ENCODE results near the gene SS18.

Gene SS18

GRCh38 chr18:26071725-26072124 is 18.7 kb downstream of the SS18 start:
- DNase-seq (ENCODE audit: low read depth), result no peak

- DNase-seq (ENCODE audit: low read depth), result no peak
These were observed 19.4 kb downstream of the SS18 start for GRCh38 chr18:26071020-26071419.

GRCh38 chr18:26059357-26059756 is 31.1 kb downstream of the SS18 start:
- no peak for DNase-seq (ENCODE audit: low read depth)

DNA sequence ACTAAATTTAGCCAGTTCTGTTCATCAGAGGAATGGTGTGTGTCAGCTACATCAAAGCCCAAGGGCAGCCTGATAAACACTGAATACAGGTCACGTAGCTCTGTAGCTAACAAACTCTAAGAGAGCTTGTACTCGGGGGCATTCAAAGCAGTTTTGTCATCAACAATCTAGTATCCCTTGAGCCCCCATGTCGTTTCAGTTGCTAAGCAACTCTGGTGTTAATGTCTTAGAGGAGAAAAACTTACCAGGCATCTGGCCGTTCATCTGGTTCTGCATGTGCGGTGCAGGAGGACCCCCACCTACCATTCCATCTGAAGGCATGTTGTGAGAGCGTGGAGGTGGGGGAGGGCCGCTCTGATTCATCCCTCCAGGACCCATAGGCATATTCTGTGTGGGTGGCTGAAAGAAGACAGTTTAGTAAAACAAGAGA is 33.1 kb downstream of the SS18 start:
- no peak for DNase-seq (ENCODE audit: low read depth)

- DNase-seq (ENCODE audit: low read depth), result no peak
These were observed 34.1 kb downstream of the SS18 start for GRCh38 chr18:26056291-26056690.

DNA sequence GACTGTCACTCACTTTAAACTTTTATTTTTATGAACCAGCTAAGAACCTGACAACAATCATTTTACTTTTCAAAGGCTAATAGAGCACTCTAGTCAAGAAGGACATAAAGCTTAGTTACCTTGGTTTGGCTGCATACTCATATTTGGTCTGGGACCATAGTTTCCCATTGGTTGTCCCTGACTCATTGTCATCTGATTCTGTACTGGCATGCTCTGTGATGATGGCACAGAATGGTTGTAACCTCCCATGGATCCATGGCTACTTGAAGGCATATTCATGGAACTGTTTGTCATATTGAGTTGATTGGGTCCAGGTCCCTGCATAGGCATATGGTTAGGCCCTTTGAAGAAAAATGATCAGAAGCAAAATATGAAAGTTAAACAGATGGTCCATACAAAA is 37.9 kb downstream of the SS18 start:
- no peak for DNase-seq (ENCODE audit: low read depth)

- DNase-seq (ENCODE audit: low read depth), result no peak
These were observed 38.6 kb downstream of the SS18 start for GRCh38 chr18:26051843-26052242.

- no peak for DNase-seq (ENCODE audit: low read depth)
These were observed 43.9 kb downstream of the SS18 start for GRCh38 chr18:26046419-26047077.

GRCh38 chr18:26044807-26045206 is 45.6 kb downstream of the SS18 start:
- no peak for DNase-seq (ENCODE audit: low read depth)

- no peak for DNase-seq (ENCODE audit: low read depth)
These were observed 50.3 kb downstream of the SS18 start for GRCh38 chr18:26040051-26040656.

DNA sequence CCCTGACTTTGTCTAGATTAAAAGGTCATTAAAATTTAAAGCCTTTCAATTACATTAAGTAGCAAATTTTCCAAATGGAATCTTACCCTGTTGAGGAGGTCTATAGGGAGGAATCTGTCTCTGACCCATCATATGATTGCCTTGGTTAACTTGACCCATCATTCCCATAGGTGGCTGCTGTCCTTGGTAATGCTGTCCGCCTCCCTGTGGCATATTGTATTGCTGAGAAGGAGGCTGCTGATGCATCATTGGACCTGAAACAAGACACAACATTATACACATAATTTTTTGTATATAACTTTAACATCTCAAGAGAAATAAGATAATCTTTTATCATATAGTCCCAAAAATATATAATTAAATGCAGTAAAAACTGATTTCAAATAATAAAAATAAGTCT is 51.2 kb downstream of the SS18 start:
- no peak for DNase-seq (ENCODE audit: low read depth)

- DNase-seq (ENCODE audit: low read depth), result no peak
These were observed 53.8 kb downstream of the SS18 start for GRCh38 chr18:26036635-26037034.

- no peak for DNase-seq (ENCODE audit: low read depth)
These were observed 55.4 kb downstream of the SS18 start for GRCh38 chr18:26034850-26035497.

DNA sequence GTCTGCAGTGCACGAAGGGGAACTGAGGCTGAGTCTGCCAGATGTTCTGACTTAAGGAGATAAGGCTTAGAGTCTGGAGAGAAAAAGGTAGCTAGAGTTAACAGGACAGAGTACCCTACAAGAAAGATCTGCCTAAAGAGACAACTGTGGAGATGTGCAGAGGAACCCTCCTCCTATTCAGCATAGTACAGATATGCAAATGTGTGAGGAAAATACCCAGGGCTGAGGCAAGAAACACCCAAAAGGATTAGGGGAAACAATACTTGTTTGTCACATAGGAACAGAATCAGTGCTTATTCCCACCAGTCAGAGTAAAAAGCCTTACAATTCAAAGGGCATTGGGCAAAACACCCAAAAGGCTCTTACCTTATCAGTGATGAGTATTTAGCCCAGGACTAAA is 67.8 kb downstream of the SS18 start:
- no peak for DNase-seq (ENCODE audit: low read depth)

GRCh38 chr18:26021061-26021754 is 69.2 kb downstream of the SS18 start:
- no peak for DNase-seq (ENCODE audit: low read depth)

DNA sequence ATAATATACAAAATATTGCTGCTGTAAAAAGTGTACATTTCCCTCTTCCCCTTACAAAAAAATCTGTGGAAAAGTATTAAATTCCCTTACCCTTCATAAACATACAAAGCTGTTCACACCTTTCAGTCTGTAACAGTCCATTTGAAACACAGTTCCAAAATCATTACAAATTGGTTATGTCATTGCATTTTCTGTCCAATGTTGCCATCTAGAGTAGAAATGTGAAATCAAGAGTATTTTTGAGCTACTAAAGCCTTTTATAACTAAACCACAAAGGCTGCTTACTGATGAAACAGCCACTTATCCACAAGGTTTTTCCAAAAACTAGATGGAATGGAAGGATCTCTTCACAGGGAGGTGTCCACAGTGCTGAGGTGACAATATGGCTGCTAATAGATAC is 72.5 kb downstream of the SS18 start:
- no peak for DNase-seq (ENCODE audit: low read depth)

GRCh38 chr18:26014462-26014861 is 76.0 kb downstream of the SS18 start:
- no peak for DNase-seq (ENCODE audit: low read depth)

- no peak for DNase-seq (ENCODE audit: low read depth)
These were observed 81.8 kb downstream of the SS18 start for GRCh38 chr18:26008619-26009018.

DNA sequence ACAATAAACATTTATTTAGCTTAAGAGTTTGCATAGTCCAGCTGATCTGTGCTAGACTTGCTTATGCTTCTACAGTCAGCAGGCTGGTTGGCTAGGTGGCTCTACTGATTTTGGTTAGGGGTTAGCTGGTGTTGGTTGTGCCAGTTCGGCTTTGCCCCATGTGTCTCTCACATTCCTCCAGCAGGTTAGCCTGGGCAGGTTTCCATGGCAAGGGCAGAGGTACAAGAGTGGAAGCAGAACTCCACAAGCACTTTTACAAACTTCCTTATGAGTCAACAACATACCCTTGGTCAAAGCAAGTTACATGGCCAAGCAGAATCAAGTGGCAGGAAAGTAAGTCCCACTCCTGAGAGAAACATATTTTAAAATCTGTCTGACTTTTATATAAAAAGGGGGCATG is 82.3 kb downstream of the SS18 start:
- no peak for DNase-seq (ENCODE audit: low read depth)

DNA sequence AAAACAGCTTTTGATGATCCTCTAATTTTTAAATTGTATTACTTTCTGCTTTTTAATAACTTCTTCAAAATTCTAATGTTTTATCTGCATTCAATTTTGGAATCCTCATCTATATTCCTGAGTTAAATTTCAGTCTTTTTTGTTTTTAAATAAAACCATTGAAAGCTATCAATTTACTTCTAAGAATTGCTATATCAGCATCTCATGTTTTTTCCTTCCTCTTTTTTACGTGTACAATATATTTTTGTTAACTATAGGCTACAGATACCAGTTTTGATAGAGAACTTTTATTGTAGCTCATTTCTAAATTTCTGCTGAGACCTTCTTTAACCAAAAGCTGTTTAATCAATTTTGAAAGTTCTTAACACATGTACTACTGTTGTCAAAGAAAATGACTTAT is 84.5 kb downstream of the SS18 start:
- DNase-seq (ENCODE audit: low read depth), result no peak

GRCh38 chr18:26004832-26005231 is 85.6 kb downstream of the SS18 start:
- no peak for DNase-seq (ENCODE audit: low read depth)

DNA sequence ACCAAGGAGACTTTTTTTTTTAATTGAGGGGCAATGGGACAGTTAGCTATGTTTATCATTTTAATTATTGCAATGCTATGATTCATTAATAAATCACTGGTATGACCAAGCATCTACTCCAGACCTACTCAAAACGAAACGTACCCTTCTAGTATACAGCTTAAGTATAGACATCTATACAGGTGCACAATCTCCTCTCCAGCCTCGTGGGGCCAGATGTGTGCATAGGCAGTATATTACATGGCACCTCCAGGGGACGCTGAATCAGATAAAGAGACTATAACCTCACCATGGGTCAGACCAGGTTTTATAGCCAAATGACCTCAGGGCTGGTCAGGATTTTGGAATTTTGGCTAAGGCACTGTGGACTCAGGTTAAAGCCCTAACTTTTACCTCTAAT is 86.6 kb downstream of the SS18 start:
- no peak for DNase-seq (ENCODE audit: low read depth)

- no peak for DNase-seq (ENCODE audit: low read depth)
These were observed 87.1 kb downstream of the SS18 start for GRCh38 chr18:26003356-26003755.
